ENCODE data around the gene PCDHA11. TPM values are rescaled to one million over a fixed set of nuclear protein-coding genes. Genes with fewer than 3 reads are reported as not detected.

The PCDHA11 gene
- total and polyA plus RNA-seq, 2 donors (not counting 3 experiments of a cell fraction or from before 2014, with no cell fraction given): not detected

DNA sequence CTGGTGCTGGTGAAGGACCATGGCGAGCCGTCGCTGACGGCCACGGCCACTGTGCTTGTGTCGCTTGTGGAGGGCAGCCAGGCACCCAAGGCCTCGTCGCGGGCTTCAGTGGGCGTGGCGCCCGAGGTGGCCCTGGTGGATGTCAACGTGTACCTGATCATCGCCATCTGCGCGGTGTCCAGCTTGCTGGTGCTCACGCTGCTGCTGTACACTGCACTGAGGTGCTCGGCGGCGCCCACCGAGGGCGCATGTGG lies 10.8 kb upstream of the PCDHA11 start:
- Histone ChIP-seq H3K9me1 (replicated peaks; ENCODE audit: control insufficient read depth, extremely low read depth, insufficient read depth, low read length) (no peaks in the 10 kb centered on the region), H4K20me1 (replicated peaks; ENCODE audit: control insufficient read depth, extremely low read depth, insufficient read depth, low read length) (no peaks in the 10 kb centered on the region), H3K27ac (ENCODE audit: insufficient read depth, low read depth, low read length) (no peak overlapping the region), H3K9ac (replicated peaks; ENCODE audit: extremely low read depth, insufficient read depth, low read length) (no peak overlapping the region), H3K4me1 (ENCODE audit: control insufficient read depth, extremely low read depth, insufficient read depth, low read length) (no peaks in the 10 kb centered on the region), H3K36me3 (ENCODE audit: control insufficient read depth in 2 of 2, extremely low read depth in 1 of 2, insufficient read depth in 2 of 2, low read length in 2 of 2) (no peaks in the 10 kb centered on the region), H3K79me2 (ENCODE audit: control insufficient read depth, insufficient read depth, low read length) (no peaks in the 10 kb centered on the region), H2AFZ (ENCODE audit: low read depth, low read length) (no peak overlapping the region), H3K27me3 (ENCODE audit: control insufficient read depth in 2 of 2, insufficient read depth in 2 of 2, low read length in 2 of 2) (no peaks in the 10 kb centered on the region), H3K9me3 (replicated peaks; ENCODE audit: control insufficient read depth, insufficient read depth, low read length) (no peaks in the 10 kb centered on the region), H3K4me3 (replicated peaks in 1 of 3; ENCODE audit: insufficient read depth in 1 of 3, low read depth in 1 of 3, low read length in 3 of 3) (no peak overlapping the region), H3K4me2 (ENCODE audit: insufficient read depth, low read length) (no peak overlapping the region)
- dilution Hi-C loops (cut with MboI; ENCODE audit: extremely low pct_ligation_motif_present, low sequenced_read_pairs): no loop called here
- CTCF ChIA-PET: no interaction called here
- POLR2A ChIA-PET: no interaction called here
- intact Hi-C loops (cut with micrococcal nuclease): no loop called here
- no peak for DNase-seq (ENCODE audit: low read depth, low spot score)
- no peak for FAIRE-seq
- TF ChIP-seq GATA2 (IDR thresholded peaks at IDR 0.05; ENCODE audit: insufficient read depth, insufficient read length, low read depth, low read length) (no peak), JUN (IDR thresholded peaks at IDR 0.05; ENCODE audit: borderline replicate concordance, insufficient read depth, insufficient read length, low read depth) (no peak), POLR2A (IDR thresholded peaks at IDR 0.05; ENCODE audit: low read depth, low read length) (no peak), MYC (IDR thresholded peaks at IDR 0.05; ENCODE audit: low read depth, low read length) (no peak), POLR2AphosphoS5 (IDR thresholded peaks at IDR 0.05; ENCODE audit: insufficient read depth, low read depth, low read length) (no peak), EZH2 (IDR thresholded peaks at IDR 0.05; ENCODE audit: borderline replicate concordance, low read depth, low read length, severe bottlenecking) (no peak), FOS (IDR thresholded peaks at IDR 0.05; ENCODE audit: borderline replicate concordance, insufficient read depth, low read length) (no peak)
- TF ChIP-seq, protein P1, sequence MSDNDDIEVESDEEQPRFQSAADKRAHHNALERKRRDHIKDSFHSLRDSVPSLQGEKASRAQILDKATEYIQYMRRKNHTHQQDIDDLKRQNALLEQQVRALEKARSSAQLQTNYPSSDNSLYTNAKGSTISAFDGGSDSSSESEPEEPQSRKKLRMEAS (IDR thresholded peaks at IDR 0.05; ENCODE audit: insufficient read depth, insufficient read length): no peak
- TF ChIP-seq, protein P2, sequence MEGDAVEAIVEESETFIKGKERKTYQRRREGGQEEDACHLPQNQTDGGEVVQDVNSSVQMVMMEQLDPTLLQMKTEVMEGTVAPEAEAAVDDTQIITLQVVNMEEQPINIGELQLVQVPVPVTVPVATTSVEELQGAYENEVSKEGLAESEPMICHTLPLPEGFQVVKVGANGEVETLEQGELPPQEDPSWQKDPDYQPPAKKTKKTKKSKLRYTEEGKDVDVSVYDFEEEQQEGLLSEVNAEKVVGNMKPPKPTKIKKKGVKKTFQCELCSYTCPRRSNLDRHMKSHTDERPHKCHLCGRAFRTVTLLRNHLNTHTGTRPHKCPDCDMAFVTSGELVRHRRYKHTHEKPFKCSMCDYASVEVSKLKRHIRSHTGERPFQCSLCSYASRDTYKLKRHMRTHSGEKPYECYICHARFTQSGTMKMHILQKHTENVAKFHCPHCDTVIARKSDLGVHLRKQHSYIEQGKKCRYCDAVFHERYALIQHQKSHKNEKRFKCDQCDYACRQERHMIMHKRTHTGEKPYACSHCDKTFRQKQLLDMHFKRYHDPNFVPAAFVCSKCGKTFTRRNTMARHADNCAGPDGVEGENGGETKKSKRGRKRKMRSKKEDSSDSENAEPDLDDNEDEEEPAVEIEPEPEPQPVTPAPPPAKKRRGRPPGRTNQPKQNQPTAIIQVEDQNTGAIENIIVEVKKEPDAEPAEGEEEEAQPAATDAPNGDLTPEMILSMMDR (IDR thresholded peaks at IDR 0.05; ENCODE audit: extremely low read depth in 1 of 2, insufficient read depth in 1 of 2, low read depth in 1 of 2, low read length in 2 of 2): no peak
- no TSS peak for BruUV-seq (replicated peaks)
